T47D (cell line): ENCODE results near the gene ORMDL2.
"Not testable (repeated sequence)": the region's sequence is repeated elsewhere in the genome, so short reads cannot be mapped to it uniquely, and the experiment has no call there.

ENCODE experiments used
- DNase-seq, 2 experiments: peaks; one replicate each; pipeline versions ENCODE4 v3.0.0 to v3.0.0-alpha.2; 2011 to 2012; ENCODE audit warnings: low read depth in 1 of 2, low spot score in 1 of 2
- JUND ChIP-seq: IDR thresholded peaks from 2 replicates; pipeline ENCODE4 v1.6.1; 2012; ENCODE audit warnings: low read depth
- in situ Hi-C: cut with HindIII; loops from 2 replicates; pipeline ENCODE4 v1.10.0; 2016; ENCODE audit warnings: low sequenced_read_pairs, low pct_unique_long_range_greater_than_20kb

Gene ORMDL2

DNA sequence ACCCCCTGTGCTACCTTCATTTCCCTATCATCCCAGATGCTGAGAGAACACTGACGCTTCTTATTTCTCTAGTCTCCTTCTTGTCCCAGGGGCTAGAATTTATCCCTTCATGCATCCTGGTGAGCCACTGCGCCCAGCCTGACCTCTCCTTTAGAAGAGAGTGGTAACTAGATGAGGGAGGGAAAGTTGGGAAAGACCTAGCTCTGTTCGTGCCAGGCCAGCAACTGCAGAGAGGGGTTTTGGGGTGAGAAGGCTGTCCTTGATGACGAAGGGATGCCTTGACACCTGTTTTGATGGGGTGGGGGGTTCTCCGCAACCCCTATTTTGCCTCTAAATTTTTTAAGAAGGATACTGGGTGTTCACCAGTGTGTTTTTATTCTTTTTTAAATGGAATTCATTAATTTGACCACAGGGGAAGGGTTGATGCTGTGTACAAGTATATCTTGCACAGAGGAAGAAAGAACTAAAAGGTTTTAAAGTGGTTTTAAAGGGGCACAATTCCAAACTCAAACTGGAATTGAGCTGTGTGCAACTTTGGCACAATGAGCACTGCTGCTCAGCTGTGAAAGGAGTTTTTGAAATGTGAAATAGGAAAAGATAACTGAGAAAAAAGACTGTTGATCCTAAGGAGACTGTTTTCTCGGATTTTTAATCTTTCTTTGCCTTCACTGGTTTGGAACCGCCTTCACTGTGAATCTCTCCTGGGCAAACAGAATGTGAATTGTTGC, 31.9 kb downstream of the ORMDL2 start:
- no peak for TF ChIP-seq JUND
- no peak for DNase-seq
- in situ Hi-C loops = no loop called here

DNA sequence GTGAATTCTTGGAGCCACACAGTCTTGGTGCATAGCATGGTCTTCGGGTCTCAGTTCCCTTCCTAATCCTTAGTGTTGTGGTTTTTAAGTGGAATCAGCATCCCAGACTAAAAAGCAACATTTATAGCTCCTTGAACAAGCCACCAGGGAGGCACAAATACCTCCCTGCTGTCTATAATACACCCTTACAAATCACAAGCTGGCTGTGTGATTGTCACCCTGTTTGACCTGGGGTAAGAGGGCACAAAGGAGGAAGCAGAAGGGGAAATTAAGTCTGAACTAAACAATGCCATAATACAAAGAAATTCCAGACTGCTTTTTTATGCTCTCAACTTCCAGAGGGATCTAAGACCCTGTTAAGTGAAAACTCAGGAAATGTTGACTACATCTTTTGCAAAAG, 32.6 kb downstream of the ORMDL2 start:
- TF ChIP-seq JUND = no peak
- no peak for DNase-seq
- in situ Hi-C loops = no loop called here

DNA sequence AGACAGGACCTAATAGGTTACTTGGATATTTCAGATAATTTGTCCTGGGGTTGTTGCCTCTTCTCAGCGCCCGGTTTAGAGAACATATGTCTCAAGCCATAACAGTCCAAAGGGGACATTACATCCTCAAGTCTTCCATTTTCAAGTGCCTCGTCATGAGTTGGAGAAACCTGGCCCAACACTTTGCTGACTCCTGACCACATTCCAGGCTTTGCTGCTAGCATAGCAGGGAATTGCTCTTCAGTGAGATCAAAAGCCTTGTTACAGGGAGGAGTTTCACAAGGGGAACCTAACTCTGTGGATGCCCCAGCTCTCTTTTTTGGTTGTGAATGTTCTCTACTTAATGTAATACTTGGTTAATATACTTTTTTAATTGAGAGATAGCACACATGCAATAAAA, 33.1 kb downstream of the ORMDL2 start:
- no peak for TF ChIP-seq JUND
- in situ Hi-C loops = no loop called here
- no peak for DNase-seq

DNA sequence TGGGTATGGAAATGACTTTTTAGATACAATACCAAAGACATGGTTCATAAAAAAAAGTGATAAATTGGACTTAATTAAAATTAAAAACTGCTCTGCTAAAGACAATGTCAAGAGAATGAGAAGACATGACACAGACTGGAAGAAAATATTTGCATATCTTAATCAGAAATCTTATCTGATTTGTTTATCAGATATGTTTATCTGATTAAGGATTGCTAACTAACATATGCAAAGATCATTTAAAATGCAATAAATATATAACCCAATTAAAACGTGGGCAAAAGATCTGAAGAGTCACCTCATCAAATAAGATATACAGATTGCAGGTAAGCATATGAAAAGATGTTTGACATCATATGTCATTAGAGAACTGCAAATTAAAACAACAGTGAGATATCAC, 34.9 kb downstream of the ORMDL2 start:
- no peak for TF ChIP-seq JUND
- in situ Hi-C loops = no loop called here
- no peak for DNase-seq

DNA sequence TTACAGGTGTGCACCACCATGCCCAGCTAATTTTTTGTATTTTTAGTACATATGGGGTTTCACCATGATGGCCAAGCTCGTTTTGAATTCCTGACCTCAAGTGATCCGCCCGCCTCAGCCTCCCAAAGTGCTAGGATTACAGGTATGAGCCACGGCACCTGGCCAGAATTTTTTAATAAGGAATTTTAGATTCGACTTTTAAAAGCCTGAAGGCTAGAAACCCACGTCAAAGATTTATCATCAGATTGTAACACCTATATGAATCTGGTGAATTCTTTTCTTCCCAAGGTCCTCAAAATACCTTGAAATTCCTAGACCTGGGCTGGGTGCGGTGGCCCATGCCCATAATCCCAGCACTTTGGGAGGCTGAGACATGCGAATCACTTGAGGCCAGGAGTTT, 43.6 kb downstream of the ORMDL2 start:
- in situ Hi-C loops = no loop called here
- TF ChIP-seq JUND = no peak
- DNase-seq = no peak

DNA sequence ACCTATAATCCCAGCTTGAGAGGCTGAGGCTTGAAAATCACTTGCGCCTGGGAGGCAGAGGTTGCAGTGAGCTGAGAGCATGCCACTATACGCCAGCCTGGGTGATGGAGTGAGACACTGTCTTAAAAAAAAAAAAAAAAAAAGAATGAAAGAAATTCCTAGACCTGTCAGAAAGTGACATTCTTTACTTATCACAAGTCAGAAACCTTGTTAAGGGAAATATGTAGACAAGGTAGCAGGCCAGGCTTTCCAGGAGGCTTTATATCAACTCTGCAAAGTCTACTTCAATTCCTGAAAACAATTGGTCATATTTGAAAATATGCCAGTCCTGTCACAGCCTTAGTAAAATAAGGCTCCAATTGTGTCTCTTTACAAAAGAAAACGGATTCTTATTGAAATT, 44.0 kb downstream of the ORMDL2 start:
- no peak for TF ChIP-seq JUND
- DNase-seq = no peak
- in situ Hi-C loops = no loop called here

DNA sequence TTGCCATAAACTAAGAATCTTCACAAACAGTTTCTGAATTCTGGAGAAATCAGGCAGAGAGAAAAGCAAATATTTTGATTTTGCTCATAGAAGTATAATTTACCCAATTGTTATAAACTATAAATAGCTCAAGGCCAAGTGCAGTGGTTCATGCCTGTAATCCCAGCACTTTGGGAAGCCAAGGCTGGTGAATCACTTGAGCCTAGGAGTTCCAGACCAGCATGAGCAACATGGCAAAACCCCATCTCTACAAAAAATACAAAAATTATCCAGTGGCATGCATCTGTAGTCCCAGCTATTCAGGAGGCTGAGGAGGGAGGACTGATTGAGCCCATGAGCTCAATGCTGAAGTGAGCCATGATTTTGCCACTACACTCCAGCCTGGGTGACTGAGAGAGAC, 44.4 kb downstream of the ORMDL2 start:
- no peak for TF ChIP-seq JUND
- in situ Hi-C loops = no loop called here
- no peak for DNase-seq

DNA sequence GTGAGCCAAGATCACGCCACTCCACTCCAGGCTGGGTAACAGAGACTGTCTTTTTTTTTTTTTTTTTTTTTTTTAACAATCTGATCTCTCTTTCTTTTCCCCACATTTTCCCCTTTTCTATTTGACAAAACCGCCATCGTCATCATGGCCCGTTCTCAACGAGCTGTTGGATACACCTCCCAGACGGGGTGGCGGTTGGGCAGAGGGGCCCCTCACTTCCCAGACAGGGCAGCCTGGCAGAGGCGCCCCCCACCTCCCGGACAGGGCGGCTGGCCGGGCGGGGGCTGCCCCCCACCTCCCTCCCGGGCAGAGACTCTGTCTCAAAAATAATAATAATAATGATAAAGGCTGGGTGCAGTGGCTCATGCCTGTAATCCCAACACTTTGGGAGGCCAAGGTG, 45.1 kb downstream of the ORMDL2 start:
- DNase-seq, in situ Hi-C loops: not testable (repeated sequence)

DNA sequence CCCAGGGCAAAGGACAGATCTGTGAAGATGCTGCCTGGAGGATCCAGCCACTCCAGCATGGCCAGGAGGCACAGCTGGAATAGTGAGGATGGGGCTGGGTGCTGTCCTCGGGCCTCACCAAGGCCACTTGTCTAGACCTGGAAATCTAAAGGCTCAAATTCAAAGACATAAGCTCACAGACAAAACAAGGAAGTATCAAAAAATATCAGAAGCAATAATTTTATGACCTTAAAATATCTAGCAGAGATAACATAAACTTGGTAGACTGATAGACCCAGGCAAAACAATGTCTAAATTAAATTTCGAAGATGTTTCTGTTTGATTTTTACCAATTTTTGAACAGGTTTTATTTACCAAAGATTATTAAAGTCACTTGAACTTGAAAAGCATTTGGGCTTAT, 47.5 kb downstream of the ORMDL2 start:
- in situ Hi-C loops = no loop called here
- DNase-seq = no peak
- no peak for TF ChIP-seq JUND

DNA sequence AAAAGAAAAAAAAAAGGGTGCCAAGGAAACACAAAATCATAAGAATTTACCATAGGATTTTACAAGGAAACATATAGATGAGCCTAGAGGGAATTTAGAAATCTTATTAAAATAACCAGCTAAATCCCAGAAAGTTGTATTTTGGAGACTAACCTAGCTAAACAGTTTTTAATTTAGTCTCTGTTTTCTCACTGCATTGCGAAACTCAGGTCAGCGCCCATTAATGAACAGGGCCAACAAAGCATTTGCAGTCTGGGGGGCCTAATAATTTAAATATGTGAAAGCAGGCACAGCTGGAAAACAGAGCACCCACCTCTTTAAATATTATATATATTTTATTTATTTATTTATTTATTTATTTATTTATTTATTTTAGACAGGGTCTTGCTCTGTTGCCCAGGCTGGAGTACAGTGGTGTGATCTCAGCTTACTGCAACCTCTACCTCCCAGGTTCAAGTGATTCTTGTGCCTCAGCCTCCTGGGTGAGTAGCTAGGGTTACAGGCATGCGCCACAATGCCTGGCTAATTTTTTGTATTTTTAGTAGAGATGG, 48.7 kb downstream of the ORMDL2 start:
- DNase-seq, in situ Hi-C loops: not testable (repeated sequence)
